Stomach smooth muscle (tissue), 2 donors: ENCODE measurements around the gene ENDOG.
"Not testable (repeated sequence)": the region's sequence is repeated elsewhere in the genome, so short reads cannot be mapped to it uniquely, and the experiment has no call there.

ENCODE experiments used
- H3K27ac ChIP-seq: one replicate; pipeline ENCODE4 v1.7.0; 2013; ENCODE audit warnings: mild to moderate bottlenecking, low read length, inconsistent platforms
- H3K27me3 ChIP-seq, 2 donors: one replicate each; pipeline ENCODE4 v1.7.0; 2013; ENCODE audit warnings: low read length in 2 of 2; ENCODE audit not compliant: insufficient read depth in 2 of 2, control insufficient read depth in 1 of 2
- H3K36me3 ChIP-seq, 2 donors: one replicate each; pipeline ENCODE4 v1.7.0; 2013; ENCODE audit warnings: low read length in 2 of 2; ENCODE audit not compliant: control insufficient read depth in 2 of 2, insufficient read depth in 2 of 2
- H3K4me1 ChIP-seq: one replicate; pipeline ENCODE4 v1.7.0; 2013; ENCODE audit warnings: low read length; ENCODE audit not compliant: control insufficient read depth, insufficient read depth
- H3K4me3 ChIP-seq, 2 donors: one replicate each; pipeline ENCODE4 v1.7.0; 2013; ENCODE audit warnings: low read length in 2 of 2
- H3K9ac ChIP-seq, 2 donors: one replicate each; pipeline ENCODE4 v1.7.0; 2013; ENCODE audit warnings: low read length in 2 of 2, mild to moderate bottlenecking in 1 of 2
- H3K9me3 ChIP-seq, 2 donors: one replicate each; pipeline ENCODE4 v1.7.0; 2013; ENCODE audit warnings: low read length in 2 of 2; ENCODE audit not compliant: control insufficient read depth in 2 of 2
- donor health status: healthy.
- donor health status: Pancreatic carcinoma.

Gene ENDOG

DNA sequence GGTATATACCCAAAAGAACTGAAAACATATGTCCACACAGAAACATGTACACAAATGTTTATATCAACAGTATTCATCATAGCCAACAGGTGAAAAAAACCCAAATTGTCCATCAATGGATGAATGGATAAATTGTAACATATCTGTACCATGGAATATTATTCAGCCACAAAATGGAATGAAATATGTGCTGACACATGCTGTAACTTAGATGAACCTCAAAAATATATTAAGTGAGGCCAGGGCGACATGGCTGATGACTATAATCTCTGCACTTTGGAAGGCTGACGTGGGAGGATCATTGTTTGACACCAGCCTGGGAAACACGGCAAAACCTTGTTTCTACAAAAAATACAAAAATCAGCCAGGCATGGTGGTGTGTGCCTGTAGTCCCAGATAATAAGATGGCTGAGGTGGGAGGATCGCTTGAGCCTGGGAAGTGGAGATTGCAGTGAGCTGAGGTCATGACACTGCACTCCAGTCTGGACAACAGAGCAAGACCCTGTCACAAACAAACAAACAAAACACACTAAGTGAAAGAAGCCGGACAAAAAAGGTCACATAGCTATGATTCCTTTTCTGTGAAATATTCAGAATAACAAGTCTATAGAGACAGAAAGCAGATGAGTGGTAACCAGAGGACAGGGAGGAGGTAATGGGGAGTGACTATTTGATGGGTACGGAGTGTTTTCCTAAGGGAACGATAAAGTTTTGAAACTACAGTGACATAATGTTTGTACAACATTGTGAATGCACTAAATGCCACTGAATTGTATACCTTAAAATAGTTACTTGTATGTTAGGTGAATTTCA, 52.0 kb downstream of the ENDOG start:
- H3K27ac ChIP-seq = no peak overlapping the region
- no peaks in the 10 kb centered on the region for H3K36me3 ChIP-seq
- H3K9ac ChIP-seq = no peak overlapping the region
- H3K9me3 ChIP-seq = no peaks in the 10 kb centered on the region
- no peaks in the 10 kb centered on the region for H3K27me3 ChIP-seq
- no peak overlapping the region for H3K4me3 ChIP-seq
- H3K4me1 ChIP-seq = no peaks in the 10 kb centered on the region

DNA sequence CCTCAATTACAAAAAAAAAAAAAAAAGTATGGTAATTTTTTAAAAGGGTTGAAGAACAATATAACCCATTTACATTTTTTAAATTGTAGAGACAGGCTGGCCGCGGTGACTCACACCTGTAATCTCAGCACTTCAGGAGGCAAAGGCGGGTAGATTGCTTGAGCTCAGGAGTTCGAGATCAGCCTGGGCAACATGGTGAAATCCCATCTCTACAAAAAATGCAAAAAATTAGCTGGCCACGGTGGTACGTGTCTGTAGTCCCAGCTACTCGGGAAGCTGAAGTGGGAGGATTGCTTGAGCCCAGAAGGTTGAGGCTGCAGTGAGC, 52.6 kb downstream of the ENDOG start:
- H3K4me3 ChIP-seq, H3K9me3 ChIP-seq, H3K27ac ChIP-seq, H3K9ac ChIP-seq, H3K36me3 ChIP-seq, H3K27me3 ChIP-seq, H3K4me1 ChIP-seq: not testable (repeated sequence)
